ENCODE data around the gene UBQLN4.
"Not testable (repeated sequence)": the region's sequence is repeated elsewhere in the genome, so short reads cannot be mapped to it uniquely, and the experiment has no call there.

DNA sequence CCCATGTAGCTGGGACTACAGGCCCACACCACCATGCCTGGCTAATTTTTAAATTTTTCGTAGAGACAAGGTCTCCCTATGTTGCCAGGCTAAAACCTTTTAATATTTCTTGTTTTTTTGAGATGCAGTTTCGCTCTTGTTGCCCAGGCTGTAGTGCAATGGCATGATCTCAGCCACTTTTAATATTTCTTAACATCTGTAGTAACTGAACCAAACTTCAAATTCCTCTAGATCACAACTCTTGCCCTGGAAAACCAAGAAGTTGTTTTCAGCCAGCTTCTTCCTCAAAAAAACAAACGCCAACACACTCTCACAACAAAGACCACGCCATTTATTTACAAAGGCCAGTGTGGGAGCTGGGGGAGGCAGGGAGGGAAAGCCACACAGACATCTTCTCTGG, 18.6 kb downstream of the UBQLN4 start:
- TF ChIP-seq, protein P1, sequence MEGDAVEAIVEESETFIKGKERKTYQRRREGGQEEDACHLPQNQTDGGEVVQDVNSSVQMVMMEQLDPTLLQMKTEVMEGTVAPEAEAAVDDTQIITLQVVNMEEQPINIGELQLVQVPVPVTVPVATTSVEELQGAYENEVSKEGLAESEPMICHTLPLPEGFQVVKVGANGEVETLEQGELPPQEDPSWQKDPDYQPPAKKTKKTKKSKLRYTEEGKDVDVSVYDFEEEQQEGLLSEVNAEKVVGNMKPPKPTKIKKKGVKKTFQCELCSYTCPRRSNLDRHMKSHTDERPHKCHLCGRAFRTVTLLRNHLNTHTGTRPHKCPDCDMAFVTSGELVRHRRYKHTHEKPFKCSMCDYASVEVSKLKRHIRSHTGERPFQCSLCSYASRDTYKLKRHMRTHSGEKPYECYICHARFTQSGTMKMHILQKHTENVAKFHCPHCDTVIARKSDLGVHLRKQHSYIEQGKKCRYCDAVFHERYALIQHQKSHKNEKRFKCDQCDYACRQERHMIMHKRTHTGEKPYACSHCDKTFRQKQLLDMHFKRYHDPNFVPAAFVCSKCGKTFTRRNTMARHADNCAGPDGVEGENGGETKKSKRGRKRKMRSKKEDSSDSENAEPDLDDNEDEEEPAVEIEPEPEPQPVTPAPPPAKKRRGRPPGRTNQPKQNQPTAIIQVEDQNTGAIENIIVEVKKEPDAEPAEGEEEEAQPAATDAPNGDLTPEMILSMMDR (IDR thresholded peaks at IDR 0.05), result not testable (repeated sequence)
- not testable (repeated sequence) for TF ChIP-seq EZH2, EZH2phosphoT487 (IDR thresholded peaks at IDR 0.05)
